SU-DHL-6 (cell line): ENCODE data around the gene RAI14.

ENCODE experiments used
- EZH2phosphoT487 ChIP-seq: fragments of 200-600 bp; sonication (generic), shearing (Covaris generic); conservative IDR thresholded peaks from 2 replicates; pipeline ENCODE4 v1.6.1; 2018; ENCODE audit warnings: mild to moderate bottlenecking, antibody characterized with exemption, low read length, moderate library complexity, mixed read lengths
- TF ChIP-seq, protein P1 (sequence below): fragments of 200-600 bp; sonication (generic); IDR thresholded peaks from one replicate; pipeline ENCODE4 v1.5.1; 2017; ENCODE audit warnings: antibody characterized with exemption, mild to moderate bottlenecking, low read length, moderate library complexity; ENCODE audit not compliant: insufficient read depth, poor library complexity, severe bottlenecking

DNA sequence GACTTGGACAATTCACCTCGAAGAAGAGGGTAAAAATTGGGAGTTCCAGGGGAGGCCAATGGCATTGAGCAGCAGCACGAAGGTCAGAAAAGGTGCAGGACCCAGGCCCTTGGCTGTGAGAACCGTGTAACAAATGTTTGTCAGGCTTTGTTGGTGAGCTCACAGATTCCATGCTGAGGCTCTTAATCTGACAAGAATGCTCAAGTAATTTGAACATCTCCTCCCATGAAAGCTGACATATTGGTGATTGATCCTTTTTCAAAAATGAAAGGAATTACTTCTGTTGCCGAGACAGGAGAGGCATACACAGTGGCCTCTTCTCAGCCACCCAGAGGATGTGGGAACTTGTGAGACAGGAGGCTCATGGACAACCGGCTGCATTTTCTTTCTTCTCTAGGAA is 11.6 kb downstream of the RAI14 start:
- TF ChIP-seq, protein P1, sequence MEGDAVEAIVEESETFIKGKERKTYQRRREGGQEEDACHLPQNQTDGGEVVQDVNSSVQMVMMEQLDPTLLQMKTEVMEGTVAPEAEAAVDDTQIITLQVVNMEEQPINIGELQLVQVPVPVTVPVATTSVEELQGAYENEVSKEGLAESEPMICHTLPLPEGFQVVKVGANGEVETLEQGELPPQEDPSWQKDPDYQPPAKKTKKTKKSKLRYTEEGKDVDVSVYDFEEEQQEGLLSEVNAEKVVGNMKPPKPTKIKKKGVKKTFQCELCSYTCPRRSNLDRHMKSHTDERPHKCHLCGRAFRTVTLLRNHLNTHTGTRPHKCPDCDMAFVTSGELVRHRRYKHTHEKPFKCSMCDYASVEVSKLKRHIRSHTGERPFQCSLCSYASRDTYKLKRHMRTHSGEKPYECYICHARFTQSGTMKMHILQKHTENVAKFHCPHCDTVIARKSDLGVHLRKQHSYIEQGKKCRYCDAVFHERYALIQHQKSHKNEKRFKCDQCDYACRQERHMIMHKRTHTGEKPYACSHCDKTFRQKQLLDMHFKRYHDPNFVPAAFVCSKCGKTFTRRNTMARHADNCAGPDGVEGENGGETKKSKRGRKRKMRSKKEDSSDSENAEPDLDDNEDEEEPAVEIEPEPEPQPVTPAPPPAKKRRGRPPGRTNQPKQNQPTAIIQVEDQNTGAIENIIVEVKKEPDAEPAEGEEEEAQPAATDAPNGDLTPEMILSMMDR, result no peak
- no peak for TF ChIP-seq EZH2phosphoT487
